HG03159 (cell line): ENCODE measurements around the gene DSCAML1.
"Not testable (repeated sequence)": the region's sequence is repeated elsewhere in the genome, so short reads cannot be mapped to it uniquely, and the experiment has no call there.

Experiments
- ATAC-seq: cut with Tn5 transposase; IDR thresholded peaks from one replicate; pipeline ENCODE4 v1.9.1; 2021; ENCODE audit warnings: mild to moderate bottlenecking, moderate library complexity; ENCODE audit not compliant: unreplicated experiment

The DSCAML1 gene

GRCh38 chr11:117420143-117420485 is 376.9 kb downstream of the DSCAML1 start:
- ATAC-seq: no peak

DNA sequence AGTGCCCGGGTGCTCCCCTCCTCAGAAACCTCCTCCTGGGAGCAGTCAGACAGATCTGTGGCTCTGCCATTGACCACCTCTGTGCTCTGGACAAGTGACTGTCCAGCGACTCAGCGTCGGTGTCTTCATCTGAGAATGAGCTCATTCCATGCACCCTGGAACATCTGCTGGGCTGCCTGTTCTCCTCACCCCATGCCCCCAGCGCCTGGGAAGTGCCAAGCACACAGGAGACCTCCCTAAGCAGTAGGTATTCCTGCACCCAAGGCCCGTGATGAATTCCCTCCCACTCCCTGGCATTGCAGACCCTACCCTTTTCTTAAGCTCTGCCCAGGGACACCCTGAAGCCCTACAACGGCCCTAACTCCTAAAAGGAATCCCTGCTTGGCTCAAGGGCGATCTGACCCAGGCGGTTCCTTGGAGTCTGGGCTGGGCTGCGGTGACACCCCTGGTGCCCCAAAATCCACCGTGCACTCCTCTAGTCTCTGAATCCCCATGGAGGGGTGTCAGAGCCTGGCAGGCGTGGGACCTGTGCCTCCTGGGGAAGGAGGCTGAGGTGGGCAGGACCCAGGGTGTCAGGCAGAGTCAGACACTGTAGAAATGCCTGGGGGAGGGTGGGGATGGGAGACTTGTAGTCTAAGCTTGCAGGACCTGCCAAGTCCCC is 377.4 kb downstream of the DSCAML1 start:
- ATAC-seq: no peak

GRCh38 chr11:117418737-117419481 is 378.1 kb downstream of the DSCAML1 start:
- ATAC-seq: no peak

DNA sequence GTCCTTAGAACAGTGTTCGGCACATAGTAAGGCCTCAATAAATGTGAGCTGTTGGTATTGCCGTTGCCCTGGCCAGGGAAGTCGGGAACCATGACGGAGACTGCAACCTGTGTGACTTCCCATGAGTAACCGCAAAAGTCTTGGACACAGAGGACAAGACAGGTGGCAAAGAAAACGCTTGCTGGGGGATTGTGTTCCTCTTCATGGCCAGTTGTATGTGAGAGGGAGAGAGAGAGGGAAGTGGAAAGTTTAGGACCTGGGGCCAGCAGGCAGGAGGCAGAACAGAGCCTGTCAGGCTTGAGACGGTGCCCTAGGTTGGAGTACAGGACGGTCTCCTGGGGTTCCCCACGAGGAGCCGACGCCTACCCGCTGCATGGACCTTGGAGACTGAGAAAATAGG is 379.2 kb downstream of the DSCAML1 start:
- no peak for ATAC-seq

- ATAC-seq: no peak
These were observed 379.7 kb downstream of the DSCAML1 start for GRCh38 chr11:117417342-117417741.

DNA sequence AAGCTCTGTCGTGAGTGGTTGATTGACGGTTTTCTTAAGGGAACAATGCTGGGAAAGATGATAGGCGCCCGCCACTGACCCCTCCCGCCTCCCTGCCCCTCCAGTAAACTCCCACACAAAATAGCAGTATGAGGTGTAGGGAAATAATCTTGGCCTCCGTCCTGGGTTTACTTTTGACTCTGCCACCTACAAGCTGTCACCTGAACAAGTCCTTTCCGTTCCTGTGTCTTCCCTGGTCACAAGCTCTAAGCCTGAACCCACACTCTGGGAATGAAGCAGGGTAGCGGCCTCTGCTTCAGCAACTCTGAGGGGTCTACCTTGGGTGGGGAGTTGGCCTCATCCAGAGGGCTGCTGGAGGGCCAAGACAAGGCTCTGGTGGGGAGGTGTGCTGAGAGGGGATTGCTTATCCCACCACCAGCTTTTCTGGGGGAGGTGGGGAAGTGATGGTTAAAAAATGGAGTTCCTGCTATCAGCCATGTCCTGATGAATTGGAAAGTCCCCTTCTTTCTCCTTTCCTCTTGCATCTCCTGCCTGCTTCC is 381.6 kb downstream of the DSCAML1 start:
- no peak for ATAC-seq

- ATAC-seq: no peak
These were observed 382.3 kb downstream of the DSCAML1 start for GRCh38 chr11:117414724-117415123.

DNA sequence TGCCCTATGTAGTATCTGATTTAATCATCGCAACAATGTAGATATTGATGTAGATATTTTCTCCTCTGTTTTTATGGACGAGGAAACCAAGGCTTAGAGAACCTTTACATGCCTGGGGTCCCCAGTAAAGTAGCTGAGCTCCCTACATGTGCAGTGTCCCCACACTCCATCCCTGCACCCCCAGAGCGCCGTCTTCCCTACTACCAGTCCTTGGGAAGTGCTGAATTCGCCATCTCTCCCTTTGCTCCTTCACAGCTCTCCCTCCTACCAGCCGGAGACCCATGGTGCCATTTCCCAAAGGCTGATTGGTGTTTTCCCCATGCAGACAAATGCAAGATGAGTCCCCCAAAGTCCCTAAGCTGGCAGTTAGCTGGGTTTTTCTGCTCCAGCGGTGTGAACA is 383.4 kb downstream of the DSCAML1 start:
- no peak for ATAC-seq

DNA sequence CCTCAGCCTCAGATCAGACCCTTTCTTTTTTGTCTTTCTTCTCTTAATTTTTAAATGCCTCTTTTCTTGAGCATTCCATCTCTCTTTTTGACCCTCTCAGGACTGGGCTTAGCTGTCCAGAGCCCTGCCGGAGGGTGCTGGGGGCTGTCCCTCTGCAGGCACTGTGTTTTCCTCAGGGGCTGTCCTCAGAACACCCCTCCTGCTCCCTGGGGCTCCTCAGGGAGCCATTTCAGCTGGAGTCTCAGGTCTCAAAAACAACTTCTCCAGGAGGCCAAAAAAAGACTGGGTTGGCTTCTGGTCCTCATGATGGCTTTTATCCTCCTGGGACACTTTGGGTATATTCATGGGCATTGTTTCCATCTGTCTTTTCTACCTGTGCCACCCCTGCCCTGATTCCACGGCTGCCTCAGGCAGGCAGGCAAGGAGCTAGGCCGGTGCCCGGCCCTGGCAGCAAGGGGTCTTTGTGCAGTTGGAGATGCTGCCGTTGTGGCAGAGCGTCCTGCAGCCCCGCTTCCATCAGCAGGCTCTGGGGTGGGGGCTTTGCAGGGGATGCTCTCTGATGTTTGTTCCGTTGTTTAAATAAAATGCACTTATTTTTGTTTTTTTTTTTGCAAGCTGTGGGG is 384.3 kb downstream of the DSCAML1 start:
- no peak for ATAC-seq

GRCh38 chr11:117412176-117412575 is 384.8 kb downstream of the DSCAML1 start:
- ATAC-seq: no peak

DNA sequence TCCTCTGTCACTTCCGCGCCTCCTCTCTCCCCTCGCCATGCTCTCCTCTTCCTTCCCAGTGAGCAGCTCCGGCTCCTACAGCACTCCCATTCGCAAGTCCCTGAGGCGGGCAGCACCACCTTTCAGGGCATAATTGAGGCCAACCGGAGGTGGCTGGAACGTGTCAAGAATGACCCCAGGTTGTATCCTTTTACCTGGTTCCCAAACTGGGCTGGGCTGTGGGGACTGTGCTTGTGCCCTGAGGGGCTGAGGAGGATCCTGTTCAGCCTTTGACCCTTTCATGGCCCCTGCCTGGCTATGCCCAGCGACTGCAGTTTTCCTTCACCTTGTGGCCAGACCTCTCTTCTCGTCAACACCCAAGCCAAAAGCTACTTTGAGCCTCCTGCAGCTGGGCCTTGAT is 385.3 kb downstream of the DSCAML1 start:
- ATAC-seq: no peak

GRCh38 chr11:117410861-117411710 is 385.9 kb downstream of the DSCAML1 start:
- no peak for ATAC-seq

GRCh38 chr11:117410238-117410637 is 386.8 kb downstream of the DSCAML1 start:
- ATAC-seq: no peak

- ATAC-seq: no peak
These were observed 387.5 kb downstream of the DSCAML1 start for GRCh38 chr11:117409511-117409910.

DNA sequence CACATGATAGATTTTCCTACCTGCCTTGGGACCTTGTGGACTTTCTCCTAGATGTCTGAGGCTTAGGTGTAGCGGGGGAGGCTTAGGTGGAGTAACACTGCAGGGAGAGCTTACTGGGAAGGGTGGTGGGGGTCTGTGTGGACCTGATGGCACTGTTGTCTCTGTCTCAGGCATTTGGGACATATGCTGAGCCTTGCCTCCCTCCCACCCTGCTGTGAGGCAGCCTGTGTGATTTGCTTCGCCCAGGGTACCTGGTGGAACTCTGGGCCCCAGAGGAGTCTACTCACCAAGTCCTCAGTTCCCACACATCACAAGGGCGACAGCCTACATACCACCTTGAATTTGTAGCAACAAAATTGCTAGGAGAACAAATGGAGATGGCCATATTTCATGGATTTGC is 388.7 kb downstream of the DSCAML1 start:
- ATAC-seq: no peak

GRCh38 chr11:117407016-117407415 is 390.0 kb downstream of the DSCAML1 start:
- ATAC-seq: no peak

GRCh38 chr11:117405898-117406297 is 391.1 kb downstream of the DSCAML1 start:
- not testable (repeated sequence) for ATAC-seq

DNA sequence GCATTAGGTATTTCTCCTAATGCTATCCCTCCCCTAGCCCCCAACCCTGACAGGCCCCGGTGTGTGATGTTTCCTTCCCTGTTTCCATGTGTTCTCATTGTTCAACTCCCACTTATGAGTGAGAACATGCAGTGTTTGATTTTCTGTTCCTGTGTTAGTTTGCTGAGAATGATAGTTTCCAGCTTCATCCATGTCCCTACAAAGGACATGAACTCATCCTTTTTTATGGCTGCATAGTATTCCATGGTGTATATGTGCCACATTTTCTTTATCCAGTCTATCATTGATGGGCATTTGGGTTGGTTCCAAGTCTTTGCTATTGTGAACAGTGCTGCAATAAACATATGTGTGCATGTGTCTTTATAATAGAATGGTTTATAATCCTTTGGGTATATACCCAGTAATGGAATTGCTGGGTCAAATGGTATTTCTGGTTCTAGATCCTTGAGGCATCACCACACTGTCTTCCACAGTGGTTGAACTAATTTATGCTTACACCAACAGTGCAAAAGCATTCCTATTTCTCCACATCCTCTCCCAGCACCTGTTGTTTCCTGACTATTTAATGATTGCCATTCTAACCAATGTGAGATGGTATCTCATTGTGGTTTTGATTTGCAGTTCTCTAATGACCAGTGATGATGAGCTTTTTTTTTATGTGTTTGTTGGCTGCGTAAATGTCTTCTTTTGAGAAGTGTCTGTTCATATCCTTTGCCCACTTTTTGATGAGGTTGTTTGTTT is 397.7 kb downstream of the DSCAML1 start:
- not testable (repeated sequence) for ATAC-seq

DNA sequence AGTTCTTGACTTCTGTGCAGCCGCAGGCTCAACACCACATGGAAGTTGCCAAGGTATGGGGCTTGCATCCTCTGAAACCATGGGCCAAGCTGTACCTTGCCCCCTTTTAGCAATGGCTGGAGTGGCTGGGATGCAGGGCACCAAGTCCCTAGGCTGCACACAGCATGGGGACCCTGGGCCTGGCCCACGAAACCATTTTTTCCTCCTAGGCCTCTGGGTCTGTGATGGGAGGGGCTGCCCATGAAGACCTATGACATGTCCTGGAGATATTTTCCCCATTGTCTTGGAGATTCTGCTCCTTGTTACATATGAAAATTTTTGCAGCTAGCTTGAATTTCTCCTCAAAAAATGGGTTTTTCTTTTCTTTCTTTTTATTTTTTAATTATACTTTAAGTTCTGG is 398.4 kb downstream of the DSCAML1 start:
- not testable (repeated sequence) for ATAC-seq

DNA sequence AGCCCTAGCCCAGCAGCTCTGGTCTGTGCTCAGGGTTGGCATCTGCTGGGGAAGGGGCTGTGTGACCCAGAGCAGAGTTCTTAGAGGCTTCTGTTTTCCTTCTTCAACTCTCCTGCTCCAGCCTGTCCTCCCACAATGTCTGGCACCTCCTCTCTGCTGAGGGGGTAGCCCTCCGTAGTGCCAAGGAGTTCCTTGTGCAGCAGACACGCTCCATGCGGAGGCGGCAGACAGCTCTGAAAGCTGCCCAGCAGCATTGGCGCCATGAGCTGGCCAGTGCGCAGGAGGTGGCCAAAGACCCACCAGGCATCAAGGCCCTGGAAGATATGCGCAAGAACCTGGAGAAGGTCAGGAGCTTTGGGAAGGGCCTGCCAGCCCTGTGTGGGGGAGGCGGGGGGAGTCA is 400.0 kb downstream of the DSCAML1 start:
- no peak for ATAC-seq
